NCI-H1105 (cell line): ENCODE data around the gene ALAD.
"Not testable (repeated sequence)": the region's sequence is repeated elsewhere in the genome, so short reads cannot be mapped to it uniquely, and the experiment has no call there.

Experiments used
- DNase-seq: peaks from one replicate; lab custom pipeline; 2025; lab: John Stamatoyannopoulos, UW

The ALAD gene

DNA sequence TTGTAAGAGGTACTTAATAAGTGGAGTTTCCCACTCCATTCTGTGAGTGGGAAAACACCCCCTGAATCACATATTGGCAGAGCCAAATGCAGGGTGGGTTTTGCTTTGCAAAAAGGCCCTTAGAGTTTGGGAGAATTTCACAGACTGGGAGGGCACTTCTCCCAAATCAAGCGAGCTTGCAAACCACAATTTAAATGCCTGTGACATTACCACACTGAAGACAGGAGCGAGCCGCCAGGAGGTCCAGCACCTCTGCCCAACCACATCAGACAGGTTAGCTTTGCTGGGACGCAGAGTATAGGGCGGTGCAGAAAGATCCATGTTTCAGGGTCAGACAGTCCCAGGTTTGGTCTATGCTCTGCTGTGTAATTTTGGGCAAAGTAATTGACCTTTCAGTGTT lies 2.3 kb downstream of the ALAD start:
- DNase-seq = no peak

DNA sequence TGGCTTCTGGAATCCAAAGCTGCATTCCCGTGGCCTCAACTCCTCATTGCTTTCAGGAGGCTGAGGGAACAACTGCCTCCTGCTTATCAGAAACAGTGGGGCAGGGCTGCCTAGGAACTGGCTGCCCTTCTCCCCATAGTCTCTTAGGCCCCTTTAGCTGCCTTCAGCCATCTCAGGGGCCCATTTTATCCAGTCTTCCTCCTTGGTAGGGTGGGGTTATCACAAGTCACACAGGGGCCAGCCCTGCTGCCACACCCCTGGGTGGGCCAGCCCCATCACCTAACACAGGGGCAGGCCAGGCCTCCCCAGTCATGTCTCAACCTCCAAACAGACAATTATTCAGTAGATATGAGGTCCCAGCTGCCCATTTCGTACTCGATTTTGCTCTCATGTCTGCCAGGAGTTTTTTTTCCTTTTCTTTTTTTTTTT lies 3.9 kb downstream of the ALAD start:
- no peak for DNase-seq

DNA sequence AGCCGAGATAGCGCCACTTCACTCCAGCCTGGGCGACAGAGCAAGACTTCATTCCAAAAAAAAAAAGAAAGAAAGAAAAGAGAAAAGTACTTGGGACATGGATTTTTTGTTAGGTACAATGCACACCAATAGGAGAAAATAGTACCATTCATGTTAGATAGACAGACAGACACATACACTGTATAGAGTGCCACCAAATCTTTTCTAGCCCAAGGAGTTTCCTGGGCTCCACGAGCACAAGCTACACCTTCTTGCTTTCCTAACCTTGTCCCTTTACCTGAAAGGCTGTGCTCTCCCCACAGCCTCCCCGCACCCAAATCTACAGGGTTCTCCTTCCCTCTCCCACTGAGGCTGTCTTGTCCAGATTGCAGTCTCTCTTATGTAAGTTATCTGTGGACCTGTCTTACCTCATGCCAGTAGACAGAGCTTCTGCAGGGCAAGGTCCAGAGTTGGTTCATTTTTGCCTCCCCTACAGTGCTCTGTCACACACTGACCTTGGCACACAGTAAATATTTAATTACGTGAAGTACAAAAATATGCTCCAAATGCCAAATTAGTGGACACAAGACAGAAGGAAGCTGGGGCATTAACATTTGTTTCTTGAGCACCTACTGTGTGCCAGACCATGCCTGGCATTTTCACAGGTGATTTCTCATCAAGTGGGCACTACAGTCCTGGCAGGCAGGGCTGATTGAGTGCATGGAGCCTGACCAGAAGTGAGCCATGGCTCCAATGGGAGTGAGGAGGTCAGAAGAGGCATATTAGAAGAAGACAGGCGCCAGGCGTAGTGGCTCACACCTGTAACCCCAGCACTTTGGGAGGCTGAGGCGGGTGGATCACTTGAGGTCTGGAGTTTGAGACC lies 5.9 kb downstream of the ALAD start:
- no peak for DNase-seq

DNA sequence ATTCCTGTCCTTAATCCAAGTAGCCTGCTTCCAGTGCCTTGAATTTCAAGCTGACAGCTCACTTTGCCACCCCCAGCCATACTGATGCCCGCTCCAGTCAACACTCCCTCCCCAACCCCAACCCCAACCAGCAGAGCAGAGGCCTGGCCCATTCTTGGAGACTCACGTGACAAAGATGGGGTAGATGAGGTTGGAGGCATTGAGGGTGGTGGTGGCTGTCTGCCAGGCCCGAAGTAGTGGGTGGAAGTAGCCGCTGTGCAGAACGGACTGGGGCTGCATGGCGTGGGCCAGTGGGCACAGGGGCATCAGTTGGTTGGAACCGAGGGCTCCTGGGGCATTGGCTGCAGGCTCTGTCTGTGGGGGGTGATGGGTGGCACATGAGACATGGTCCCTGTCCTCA lies 7.8 kb downstream of the ALAD start:
- no peak for DNase-seq

GRCh38 chr9:113391917-113392316 lies 9.2 kb downstream of the ALAD start:
- no peak for DNase-seq

- no peak for DNase-seq
Measured at GRCh38 chr9:113390192-113390960, 10.7 kb downstream of the ALAD start.

GRCh38 chr9:113389451-113389850 lies 11.6 kb downstream of the ALAD start:
- no peak for DNase-seq

GRCh38 chr9:113388833-113389232 lies 12.3 kb downstream of the ALAD start:
- no peak for DNase-seq

- no peak for DNase-seq
Measured at GRCh38 chr9:113387560-113388230, 13.4 kb downstream of the ALAD start.

DNA sequence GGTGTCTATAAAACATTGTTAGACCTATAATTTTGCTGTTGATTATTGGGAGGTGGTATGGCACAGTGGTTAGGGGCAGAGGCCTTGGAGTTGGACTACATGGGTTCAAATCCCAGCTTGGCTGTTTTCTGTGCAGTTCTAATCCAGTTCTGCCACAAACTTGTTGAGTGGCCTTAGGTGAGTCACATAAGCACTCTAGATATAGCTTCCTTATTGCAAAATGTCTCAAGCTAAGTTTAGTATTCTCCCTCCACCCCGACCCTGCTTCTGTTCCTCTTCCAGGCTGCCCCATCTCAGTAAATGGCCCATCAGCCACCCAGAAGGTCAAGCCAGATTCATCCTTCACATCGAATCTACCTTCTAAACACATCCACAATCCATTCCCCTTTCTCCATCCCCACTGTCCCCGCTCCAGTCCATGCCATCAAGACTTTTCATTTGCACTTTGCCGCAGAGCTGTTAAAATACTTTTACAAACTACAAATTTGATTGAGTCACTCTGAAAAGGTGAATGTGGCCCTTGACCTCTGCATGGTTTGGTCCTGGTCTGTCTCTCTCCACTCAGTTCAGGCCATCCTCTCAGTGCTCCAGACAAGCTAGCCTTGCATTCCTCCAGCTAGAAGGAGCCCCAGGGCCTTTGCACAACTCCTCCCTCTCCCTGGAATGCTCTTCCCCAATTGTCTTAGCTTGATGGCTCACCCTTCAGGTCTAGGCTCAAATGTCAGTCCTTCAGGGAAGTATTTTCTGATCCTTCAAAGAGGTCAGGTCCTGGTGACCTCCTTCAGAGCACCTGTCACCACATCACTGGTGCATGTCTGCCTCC lies 14.3 kb downstream of the ALAD start:
- DNase-seq = no peak

GRCh38 chr9:113381909-113382411 lies 19.1 kb downstream of the ALAD start:
- no peak for DNase-seq

DNA sequence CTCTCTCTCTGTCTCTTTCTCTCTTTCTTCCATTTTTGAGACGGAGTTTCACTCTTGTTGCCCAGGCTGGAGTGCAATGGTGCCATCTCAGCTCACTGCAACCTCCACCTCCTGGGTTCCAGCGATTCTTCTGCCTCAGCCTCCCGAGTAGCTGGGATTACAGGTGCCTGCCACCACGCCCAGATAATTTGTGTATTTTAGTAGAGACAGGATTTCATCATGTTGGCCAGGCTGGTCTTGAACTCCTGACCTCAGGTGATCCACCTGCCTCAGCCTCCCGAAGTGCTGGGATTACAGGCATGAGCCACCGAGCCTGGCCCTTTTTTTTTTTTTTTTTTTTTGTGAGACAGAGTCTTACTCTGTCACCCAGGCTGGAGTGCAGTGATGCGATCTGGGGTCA lies 19.6 kb downstream of the ALAD start:
- not testable (repeated sequence) for DNase-seq

GRCh38 chr9:113380869-113381378 lies 20.2 kb downstream of the ALAD start:
- no peak for DNase-seq

DNA sequence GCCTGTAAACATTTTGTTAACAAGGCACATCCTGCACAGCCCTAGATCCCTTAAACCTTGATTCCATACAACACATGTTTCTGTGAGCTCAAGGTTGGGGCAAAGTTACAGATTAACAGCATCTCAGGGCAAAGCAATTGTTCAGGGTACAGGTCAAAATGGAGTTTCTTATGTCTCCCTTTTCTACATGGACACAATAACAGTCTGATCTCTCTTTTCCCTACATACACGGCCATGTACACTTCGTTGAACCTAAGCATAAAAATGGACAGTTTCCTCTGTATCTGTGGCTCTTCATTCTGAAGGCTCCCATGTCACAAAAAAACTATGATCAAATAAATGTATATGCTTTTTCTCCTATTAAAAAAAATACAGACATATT lies 21.3 kb downstream of the ALAD start:
- not testable (repeated sequence) for DNase-seq

- not testable (repeated sequence) for DNase-seq
Measured at GRCh38 chr9:113379094-113379828, 21.8 kb downstream of the ALAD start.

- DNase-seq = peak; percentile 39
Measured at GRCh38 chr9:113376634-113377567, 24.2 kb downstream of the ALAD start, which contains the start of gene HDHD3. HDHD3 (minus strand) TSS chr9:113376986; CDS start chr9:113374354, 2,632 bp downstream.

DNA sequence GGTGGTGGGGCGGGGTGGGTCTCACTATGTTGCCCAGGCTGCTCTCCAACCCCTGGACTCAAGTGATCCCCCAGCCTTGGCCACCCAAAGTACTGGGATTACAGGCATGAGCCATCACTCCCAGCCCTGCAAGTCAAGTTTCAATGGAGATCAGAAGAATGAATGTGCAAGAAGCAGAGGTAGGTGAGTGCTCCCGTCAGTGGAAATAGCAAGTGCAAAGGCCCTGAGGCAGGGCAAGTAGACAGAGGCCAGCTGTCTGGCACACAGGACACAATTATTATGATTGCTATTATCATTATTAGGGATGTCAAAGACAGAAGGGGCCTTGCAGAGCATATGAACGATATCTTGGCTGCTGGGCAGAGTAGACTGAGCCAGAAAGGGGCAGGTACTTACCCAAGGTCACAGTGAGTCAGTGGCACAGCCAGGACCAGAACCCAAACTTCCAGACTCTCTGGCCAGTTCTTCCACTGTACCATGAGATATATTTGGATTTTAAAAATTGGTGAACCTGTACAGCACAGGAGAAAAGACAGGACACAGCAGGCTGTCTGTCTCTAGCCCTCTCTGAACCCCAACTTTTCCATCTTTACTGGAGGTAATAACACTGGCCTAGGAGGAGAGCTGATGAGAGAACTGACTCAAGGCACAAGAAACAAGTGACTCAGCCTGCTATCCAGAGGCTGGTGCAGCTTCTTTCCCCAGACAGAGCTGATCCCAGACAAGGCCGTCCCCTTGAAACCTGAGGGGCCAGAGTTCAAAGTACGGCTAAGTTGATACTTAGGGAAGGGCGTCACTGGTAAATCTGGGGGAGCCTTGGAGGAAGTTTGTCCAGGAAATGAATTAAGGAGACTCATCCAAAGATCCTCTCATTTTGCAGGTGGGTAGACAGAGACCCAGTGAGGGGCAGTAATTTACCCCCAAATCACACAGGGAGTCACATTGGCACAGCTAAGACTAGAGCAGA lies 25.7 kb downstream of the ALAD start:
- DNase-seq = no peak
